TTC549 (cell line): ENCODE data around the gene PTPN9.
"Not testable (repeated sequence)": the region's sequence is repeated elsewhere in the genome, so short reads cannot be mapped to it uniquely, and the experiment has no call there.

Source experiments
- FAIRE-seq: peaks from 2 replicates; lab custom pipeline; 2012; peaks lifted over from hg19 to GRCh38; lab: Jason Lieb, UNC

Gene PTPN9

GRCh38 chr15:75530169-75530568 lies 48.9 kb downstream of the PTPN9 start:
- no peak for FAIRE-seq

DNA sequence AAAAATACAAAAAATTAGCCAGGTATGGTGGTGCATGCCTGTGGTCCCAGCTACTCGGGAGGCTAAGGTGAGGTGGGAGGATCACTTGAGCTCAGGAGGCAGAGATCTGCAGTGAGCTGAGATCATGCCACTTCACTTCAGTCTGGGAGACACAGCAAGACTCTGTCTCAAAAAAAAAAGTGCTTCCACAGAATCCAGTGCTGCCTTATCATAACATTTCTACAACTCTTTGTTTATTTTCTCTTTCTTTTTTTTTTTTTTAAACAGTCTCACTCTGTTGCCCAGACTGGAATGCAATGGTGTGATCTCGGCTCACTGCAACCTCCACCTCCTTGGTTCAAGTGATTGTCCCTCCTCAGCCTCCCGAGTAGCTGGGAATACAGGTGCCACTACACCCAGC lies 53.4 kb downstream of the PTPN9 start:
- not testable (repeated sequence) for FAIRE-seq

- FAIRE-seq: no peak
These were observed 56.1 kb downstream of the PTPN9 start for GRCh38 chr15:75523011-75523410.

- no peak for FAIRE-seq
These were observed 61.9 kb downstream of the PTPN9 start for GRCh38 chr15:75517233-75517632.

GRCh38 chr15:75508840-75509532 lies 70.1 kb downstream of the PTPN9 start:
- no peak for FAIRE-seq

DNA sequence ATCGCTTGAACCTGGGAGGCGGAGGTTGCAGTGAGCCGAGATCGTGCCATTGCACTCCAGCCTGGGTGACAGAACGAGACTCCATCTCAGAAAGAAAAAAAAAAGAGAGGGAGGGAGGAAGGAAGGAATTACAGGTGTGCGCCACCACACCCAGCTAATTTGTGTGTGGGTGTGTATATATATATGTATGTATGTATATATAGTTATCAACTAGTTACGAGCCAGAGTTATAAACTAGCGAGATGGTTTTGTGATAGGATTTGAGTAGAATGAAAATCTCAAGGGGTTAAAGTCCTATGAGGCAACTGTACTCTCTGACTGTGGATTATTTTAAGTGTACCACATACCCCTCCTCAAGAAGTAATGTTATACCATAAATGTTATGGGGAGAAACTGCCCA lies 76.8 kb downstream of the PTPN9 start:
- no peak for FAIRE-seq

DNA sequence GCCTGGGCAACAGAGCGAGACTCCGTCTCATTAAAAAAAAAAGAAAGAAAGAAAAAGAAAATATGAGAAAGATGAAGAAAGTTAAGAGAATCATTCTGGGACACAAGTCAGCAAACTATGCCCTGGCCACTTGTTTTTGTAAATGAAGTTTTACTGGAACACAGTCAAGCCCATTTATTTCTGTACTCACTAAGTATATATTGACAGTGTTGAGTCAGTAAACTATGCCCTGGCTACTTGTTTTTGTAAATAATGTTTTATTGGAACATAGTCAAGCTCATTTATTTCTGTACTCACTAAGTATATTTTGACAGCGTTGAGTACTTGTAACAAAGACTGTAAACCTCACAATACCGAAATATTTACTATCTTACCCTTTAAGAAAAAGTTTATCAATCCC lies 85.4 kb downstream of the PTPN9 start:
- no peak for FAIRE-seq

DNA sequence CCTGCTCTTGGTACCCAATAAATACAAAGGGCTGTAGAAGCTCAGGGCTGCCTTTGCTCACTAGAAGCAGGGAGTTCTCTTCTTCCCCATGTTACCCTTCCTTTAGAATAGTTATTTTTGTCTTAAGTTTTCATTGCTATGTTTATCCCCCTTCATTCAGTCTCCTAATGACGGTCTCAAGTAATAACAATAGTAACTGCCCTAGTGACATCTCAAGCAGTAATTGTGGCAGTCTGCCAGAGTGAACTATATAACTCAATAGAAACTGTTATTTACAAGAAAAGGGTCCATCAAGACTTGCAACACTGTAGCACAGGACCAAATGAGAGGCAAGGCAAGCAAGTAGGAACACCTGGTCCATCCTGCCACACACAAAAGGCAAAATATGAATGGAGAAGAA lies 95.2 kb downstream of the PTPN9 start:
- no peak for FAIRE-seq

- not testable (repeated sequence) for FAIRE-seq
These were observed 95.6 kb downstream of the PTPN9 start for GRCh38 chr15:75483556-75483955.

DNA sequence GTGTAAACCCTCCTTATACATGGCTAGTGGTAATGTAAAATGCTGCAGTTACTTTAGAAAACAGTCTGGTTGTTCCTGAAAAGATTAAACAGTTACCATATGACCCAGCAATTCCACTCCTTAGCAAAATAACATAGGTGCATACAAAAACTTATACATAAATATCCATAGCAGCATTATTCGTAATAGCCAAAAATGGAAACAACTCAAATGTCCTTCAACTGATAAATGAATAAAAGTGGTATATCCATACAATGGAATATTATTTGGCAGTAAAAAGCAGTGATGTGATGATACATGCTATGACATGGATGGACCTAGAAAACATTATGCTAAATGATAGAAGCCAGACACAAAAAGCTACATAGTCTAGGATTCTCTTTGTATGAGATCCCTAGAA lies 96.0 kb downstream of the PTPN9 start:
- no peak for FAIRE-seq

DNA sequence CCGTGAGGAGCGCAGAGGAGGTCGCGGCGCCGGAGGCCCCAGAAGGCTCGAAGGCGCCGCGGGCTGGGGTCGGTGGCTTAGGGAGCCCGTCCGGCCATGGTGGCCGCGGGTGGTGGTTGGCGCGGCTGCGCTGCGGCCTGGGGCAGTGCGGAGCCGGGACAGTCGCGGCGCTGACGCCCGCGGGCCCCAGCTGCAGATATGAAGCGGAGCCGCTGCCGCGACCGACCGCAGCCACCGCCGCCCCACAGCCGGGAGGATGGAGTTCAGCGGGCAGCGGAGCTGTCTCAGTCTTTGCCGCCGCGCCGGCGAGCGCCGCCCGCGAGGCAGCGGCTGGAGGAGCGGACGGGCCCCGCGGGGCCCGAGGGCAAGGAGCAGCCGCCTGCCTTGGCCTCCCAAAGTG lies 98.7 kb downstream of the PTPN9 start:
- not testable (repeated sequence) for FAIRE-seq

- no peak for FAIRE-seq
These were observed 99.4 kb downstream of the PTPN9 start for GRCh38 chr15:75479670-75480069.

- not testable (repeated sequence) for FAIRE-seq
These were observed 102.0 kb downstream of the PTPN9 start for GRCh38 chr15:75477094-75477493.

DNA sequence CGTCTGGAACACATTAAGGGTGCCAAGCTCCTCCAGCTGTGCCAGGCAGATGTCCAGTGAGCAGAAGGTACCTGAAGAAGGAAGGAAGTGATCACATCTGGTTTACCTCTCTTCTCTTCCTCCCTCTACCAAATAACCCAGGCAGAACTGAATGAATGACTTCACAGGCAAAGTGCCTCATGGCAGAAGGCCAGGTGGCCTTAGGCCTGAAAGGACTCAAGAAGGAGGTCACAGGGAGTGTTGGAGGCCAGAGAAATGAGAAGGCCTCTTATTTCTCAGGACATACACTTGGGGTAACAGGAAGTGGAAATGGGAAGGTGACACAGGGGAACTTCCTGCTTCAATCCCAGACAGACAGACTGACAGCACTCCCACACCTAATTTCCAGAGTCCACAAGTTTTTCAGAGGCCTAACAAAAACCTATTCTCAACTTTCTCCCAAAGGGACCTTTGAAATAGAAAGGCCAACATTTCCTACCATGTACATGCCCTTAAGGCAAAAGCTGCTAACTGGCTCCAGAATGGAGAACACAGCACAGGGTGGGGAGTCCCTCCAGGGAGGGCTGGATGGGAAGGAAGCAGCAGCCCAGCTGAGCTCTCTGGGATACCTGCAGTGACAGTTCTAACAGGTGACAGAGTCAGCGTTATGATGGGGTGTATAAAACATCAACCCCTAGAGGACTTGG lies 110.1 kb downstream of the PTPN9 start:
- no peak for FAIRE-seq

- FAIRE-seq: no peak
These were observed 118.5 kb downstream of the PTPN9 start for GRCh38 chr15:75460646-75461045.

DNA sequence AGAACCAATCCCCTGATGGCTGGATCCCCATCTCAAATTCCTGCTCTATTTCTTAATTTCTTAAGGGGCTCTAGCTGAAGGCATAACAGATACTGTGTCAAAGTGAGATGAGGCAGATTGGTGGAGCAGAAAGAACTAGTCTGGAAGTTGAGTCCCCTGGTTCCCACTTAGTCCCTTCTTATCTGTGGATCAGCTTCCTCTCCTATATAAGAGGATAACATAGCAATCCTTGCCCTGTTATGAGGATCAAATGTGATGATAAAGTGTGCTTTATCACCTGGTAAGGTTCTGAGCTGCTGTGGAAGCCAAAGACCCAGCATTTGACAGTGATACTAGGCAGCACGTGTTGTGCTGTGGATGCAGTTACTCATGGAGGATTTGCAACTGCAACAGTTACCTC lies 119.5 kb downstream of the PTPN9 start:
- FAIRE-seq: no peak

DNA sequence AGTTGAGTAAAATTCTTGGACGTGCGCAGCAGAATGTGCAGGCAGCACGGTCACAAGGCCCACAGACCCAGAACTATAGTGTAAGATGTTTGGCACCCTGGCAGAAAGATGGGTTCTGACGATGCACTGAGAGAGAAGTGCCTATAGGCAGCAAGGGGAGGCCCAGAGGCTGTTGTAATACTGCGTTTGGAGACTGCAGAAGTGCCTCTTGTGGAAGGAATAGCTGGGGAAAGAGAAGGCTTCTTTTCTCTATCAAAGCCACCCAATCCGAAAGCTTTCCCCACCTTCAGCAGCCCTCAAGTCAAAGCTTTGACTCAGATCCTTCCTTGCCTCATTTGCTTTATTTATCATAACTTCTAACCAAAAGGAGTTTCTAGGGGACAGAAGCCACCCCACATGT lies 122.4 kb downstream of the PTPN9 start:
- no peak for FAIRE-seq

GRCh38 chr15:75455982-75456531 lies 123.1 kb downstream of the PTPN9 start:
- no peak for FAIRE-seq

- FAIRE-seq: no peak
These were observed 123.6 kb downstream of the PTPN9 start for GRCh38 chr15:75455424-75455981.

- FAIRE-seq: no peak
These were observed 124.4 kb downstream of the PTPN9 start for GRCh38 chr15:75454471-75455378.

DNA sequence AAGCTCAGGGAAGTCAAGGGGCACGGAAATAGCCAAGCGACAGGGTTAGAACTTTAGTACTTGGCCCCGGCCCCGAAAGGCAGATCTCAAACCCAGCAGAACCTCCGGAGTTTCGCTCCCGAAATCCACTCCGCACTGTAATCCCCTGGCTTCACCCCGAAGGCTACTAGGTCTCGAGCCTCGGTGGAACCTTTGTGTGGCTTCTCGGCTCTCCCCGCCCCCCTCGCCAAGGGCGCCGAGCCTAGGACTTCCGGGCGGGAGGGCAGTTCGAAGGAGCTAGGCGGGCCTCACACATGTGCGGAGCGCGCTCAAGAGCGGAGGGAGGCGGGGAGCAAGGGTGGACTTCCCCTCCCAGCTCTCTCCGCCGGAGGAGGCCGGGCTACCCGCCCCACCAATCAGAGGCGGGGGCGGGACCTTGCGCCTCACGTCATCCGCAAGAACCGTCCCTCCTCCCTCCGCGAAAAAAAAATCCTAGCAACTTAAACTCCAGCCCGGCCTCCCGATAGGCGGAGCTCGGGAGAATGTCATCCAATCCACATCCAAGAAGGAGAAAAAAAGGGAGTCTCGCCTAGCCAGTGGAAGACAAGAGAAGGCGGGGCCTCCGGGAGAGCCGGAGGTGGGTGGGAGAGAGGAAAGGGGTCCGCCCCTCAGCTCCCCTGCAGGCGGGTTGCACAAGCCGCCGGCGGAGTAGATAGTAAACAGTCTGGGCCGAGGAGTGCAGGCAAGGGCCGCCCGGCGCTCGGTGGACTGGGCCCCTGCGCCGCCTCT lies 125.2 kb downstream of the PTPN9 start:
- FAIRE-seq: peak; percentile 97
